ENCODE results near the gene RAB33B. TPM values are rescaled to one million over a fixed set of nuclear protein-coding genes. Genes with fewer than 3 reads are reported as not detected.

RAB33B gene
- total RNA-seq, 1 donor = 14.7 TPM

- DNase-seq (ENCODE audit: low read depth) = no peak
- H3K4me3 ChIP-seq (ENCODE audit: low read depth, low read length) = no peak overlapping the region
- TF ChIP-seq, protein P1, sequence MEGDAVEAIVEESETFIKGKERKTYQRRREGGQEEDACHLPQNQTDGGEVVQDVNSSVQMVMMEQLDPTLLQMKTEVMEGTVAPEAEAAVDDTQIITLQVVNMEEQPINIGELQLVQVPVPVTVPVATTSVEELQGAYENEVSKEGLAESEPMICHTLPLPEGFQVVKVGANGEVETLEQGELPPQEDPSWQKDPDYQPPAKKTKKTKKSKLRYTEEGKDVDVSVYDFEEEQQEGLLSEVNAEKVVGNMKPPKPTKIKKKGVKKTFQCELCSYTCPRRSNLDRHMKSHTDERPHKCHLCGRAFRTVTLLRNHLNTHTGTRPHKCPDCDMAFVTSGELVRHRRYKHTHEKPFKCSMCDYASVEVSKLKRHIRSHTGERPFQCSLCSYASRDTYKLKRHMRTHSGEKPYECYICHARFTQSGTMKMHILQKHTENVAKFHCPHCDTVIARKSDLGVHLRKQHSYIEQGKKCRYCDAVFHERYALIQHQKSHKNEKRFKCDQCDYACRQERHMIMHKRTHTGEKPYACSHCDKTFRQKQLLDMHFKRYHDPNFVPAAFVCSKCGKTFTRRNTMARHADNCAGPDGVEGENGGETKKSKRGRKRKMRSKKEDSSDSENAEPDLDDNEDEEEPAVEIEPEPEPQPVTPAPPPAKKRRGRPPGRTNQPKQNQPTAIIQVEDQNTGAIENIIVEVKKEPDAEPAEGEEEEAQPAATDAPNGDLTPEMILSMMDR (IDR thresholded peaks at IDR 0.05; ENCODE audit: insufficient read depth, low read depth, low read length) = no peak
These were observed 38.5 kb downstream of the RAB33B start for GRCh38 chr4:139492429-139492828.

DNA sequence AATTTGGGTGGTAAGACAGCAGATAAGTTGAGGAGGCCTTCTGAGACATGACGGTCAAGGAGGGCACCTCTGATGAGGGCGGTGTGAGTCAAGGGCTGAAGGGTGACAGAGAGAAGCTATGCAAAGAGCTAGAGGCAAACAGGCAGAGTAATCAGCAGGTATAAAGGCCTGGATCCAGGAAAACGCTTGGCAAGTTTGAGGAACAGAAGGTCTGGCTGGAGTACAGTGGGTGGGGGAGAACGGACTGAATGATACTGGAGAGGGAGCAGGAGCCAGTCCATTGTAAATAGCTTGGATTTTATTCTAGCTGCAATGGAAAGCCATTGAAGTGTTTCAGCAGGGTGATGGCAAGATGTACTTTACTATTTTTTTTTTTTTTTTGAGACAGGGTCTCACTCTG lies 39.3 kb downstream of the RAB33B start:
- no peak for DNase-seq (ENCODE audit: low read depth)
- TF ChIP-seq, protein P1 (IDR thresholded peaks at IDR 0.05; ENCODE audit: insufficient read depth, low read depth, low read length) = no peak
- H3K4me3 ChIP-seq (ENCODE audit: low read depth, low read length) = no peak overlapping the region

DNA sequence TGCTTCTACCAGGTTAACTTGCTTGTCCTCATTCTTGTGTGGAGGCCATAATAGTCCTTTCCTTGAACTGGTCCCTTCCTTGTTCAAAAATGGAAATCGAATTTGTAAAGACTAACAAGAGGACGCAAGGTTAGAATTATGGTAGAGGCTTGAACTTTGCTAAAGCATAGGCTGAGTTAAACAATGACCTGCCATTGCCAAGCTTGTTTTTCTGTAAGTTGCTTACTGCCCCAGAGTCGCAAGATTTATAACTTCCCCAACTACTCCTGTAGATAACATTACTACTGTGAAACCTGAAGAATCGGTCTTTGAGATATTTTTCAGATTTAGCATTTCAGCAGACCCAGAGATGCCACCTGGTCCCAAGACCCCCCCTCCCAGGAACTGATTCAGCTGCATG lies 45.3 kb downstream of the RAB33B start:
- no peak overlapping the region for H3K4me3 ChIP-seq (ENCODE audit: low read depth, low read length)
- TF ChIP-seq, protein P1 (IDR thresholded peaks at IDR 0.05; ENCODE audit: insufficient read depth, low read depth, low read length) = no peak
- no peak for DNase-seq (ENCODE audit: low read depth)

GRCh38 chr4:139501117-139501516 lies 47.2 kb downstream of the RAB33B start:
- DNase-seq (ENCODE audit: low read depth) = no peak
- TF ChIP-seq, protein P1 (IDR thresholded peaks at IDR 0.05; ENCODE audit: insufficient read depth, low read depth, low read length) = no peak
- H3K4me3 ChIP-seq (ENCODE audit: low read depth, low read length) = no peak overlapping the region

- DNase-seq (ENCODE audit: low read depth) = no peak
- TF ChIP-seq, protein P1 (IDR thresholded peaks at IDR 0.05; ENCODE audit: insufficient read depth, low read depth, low read length) = no peak
These were observed 47.6 kb downstream of the RAB33B start for GRCh38 chr4:139501527-139501926.

DNA sequence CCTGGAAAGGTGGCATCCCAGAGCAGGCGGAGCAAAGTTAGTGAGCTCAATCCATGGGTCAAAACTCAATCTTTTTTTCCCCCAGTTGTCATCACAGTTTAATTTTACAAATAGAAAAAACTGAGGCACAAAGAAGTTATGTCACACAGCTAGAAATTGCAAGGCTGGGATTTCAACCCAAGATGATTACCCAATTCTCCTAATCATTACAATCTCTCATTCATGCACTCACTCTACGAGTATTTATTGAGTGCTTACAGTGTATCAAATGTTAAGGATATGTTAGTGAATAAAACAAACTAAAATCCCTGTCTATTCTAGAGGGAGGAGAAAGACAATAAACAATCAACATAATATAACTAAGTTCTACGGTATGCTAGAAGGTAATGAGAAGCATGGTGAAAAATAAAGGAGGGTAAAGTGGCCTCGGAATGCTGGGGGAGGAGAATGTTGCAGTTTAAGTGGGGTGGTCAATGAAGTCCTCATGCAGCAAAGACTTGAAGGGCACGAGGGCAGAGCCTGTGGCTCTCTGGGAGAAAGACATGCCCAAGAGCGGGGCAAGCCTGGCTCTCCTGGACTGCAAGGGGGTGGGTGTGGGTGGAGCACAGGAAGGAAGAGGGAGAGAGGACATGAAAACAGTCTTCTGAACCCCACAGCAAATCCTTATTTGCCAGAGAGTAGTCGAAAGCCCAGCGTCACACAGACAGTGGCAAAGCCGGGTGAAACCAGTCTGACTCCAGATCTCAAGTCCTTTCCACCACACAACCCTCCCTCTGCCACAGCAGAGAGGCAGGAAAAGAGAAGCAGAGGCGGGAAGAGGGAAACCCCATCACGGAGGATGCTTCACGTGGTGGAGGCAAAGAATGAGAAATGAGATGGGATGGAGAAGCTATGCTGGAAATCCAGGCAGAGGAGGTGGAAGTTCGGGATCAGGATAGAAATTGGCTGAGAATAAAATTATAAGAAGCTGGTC lies 48.3 kb downstream of the RAB33B start:
- DNase-seq (ENCODE audit: low read depth) = no peak
- H3K4me3 ChIP-seq (ENCODE audit: low read depth, low read length) = no peak overlapping the region
- TF ChIP-seq, protein P1 (IDR thresholded peaks at IDR 0.05; ENCODE audit: insufficient read depth, low read depth, low read length) = no peak

More at GRCh38 chr4:139501527-139501926, 47.6 kb downstream of the RAB33B start:
- H3K4me3 ChIP-seq (ENCODE audit: low read depth, low read length) = no peak overlapping the region

Measured in fibroblast of villous mesenchyme (primary cell).